Activated naive CD8-positive, alpha-beta T cell treated with anti-CD3 and anti-CD28 coated beads, Interleukin-2, amount 10 ng/mL, durations not matched to agents 7 days and 5 days (primary cell): Measurements from ENCODE around the gene SLC2A13. TPM values are rescaled to one million over a fixed set of nuclear protein-coding genes. Genes with fewer than 3 reads are reported as not detected.
"Not testable (repeated sequence)": the region's sequence is repeated elsewhere in the genome, so short reads cannot be mapped to it uniquely, and the experiment has no call there.

Experiments used
- ATAC-seq: fragments of 150-1000 bp; cut with Tn5 transposase; one replicate; pipeline ENCODE4 v1.10.0; 2021; ENCODE audit warnings: low read depth, moderate library complexity
- POLR2A ChIA-PET: fragments of 350-600 bp; sonication (Branson Sonifier 250); formaldehyde crosslinking; loops from one replicate; lab custom pipeline; 2021; ENCODE audit warnings: antibody characterized with exemption; lab: Charles Lee
- DNase-seq: peaks from one replicate; pipeline ENCODE4 v3.0.0; 2021
- H3K27ac Mint-ChIP-seq: one replicate; pipeline ENCODE4 v1.8.0; 2022; ENCODE audit warnings: mild to moderate bottlenecking, mixed read lengths
- H3K27me3 Mint-ChIP-seq: one replicate; pipeline ENCODE4 v1.8.0; 2022; ENCODE audit warnings: mild to moderate bottlenecking, moderate library complexity, mixed read lengths
- H3K36me3 Mint-ChIP-seq: one replicate; pipeline ENCODE4 v1.8.0; 2021; ENCODE audit warnings: mild to moderate bottlenecking, mixed read lengths
- H3K4me1 Mint-ChIP-seq: one replicate; pipeline ENCODE4 v1.8.0; 2021; ENCODE audit warnings: mixed read lengths
- H3K4me3 Mint-ChIP-seq: one replicate; pipeline ENCODE4 v1.8.0; 2022; ENCODE audit warnings: mild to moderate bottlenecking, moderate library complexity, mixed read lengths
- H3K9me3 Mint-ChIP-seq: one replicate; pipeline ENCODE4 v1.8.0; 2021; ENCODE audit warnings: mixed read lengths
- total RNA-seq, 2 experiments: library from RNA; stranded (reverse); gene quantifications; one replicate each; pipeline ENCODE4 v1.2.3, GENCODE V29; 2021

Gene SLC2A13
- total RNA-seq, 2 experiments from 2014 or later: 8.1 to 8.5 TPM

GRCh38 chr12:39873065-39873464, 232.8 kb downstream of the SLC2A13 start:
- Mint-ChIP-seq H3K27me3 (no peaks in the 10 kb centered on the region), H3K9me3 (peaks cover 2% of the 10 kb centered on the region), H3K36me3 (no peaks in the 10 kb centered on the region), H3K4me1 (no peaks in the 10 kb centered on the region), H3K4me3 (no peak overlapping the region), H3K27ac (no peak overlapping the region)
- DNase-seq: no peak
- POLR2A ChIA-PET: no interaction called here
- ATAC-seq: no peak

- ATAC-seq: no peak
- no peak for DNase-seq
- Mint-ChIP-seq H3K4me3 (no peak overlapping the region), H3K36me3 (no peaks in the 10 kb centered on the region), H3K27ac (no peak overlapping the region), H3K4me1 (no peaks in the 10 kb centered on the region), H3K27me3 (no peaks in the 10 kb centered on the region), H3K9me3 (peaks cover 2% of the 10 kb centered on the region)
- POLR2A ChIA-PET: no interaction called here
Observed at GRCh38 chr12:39872425-39872824, 233.5 kb downstream of the SLC2A13 start.

- Mint-ChIP-seq H3K4me3 (no peak overlapping the region), H3K9me3 (no peaks in the 10 kb centered on the region), H3K36me3 (no peaks in the 10 kb centered on the region), H3K27ac (no peak overlapping the region), H3K4me1 (no peaks in the 10 kb centered on the region), H3K27me3 (no peaks in the 10 kb centered on the region)
- POLR2A ChIA-PET: no interaction called here
- ATAC-seq: no peak
- DNase-seq: no peak
Observed at GRCh38 chr12:39868328-39868725, 237.6 kb downstream of the SLC2A13 start.

- H3K9me3 Mint-ChIP-seq: no peaks in the 10 kb centered on the region
- POLR2A ChIA-PET: no interaction called here
- DNase-seq (no peak), ATAC-seq (no peak)
- no peaks in the 10 kb centered on the region for H3K4me1 Mint-ChIP-seq
- no peak overlapping the region for H3K27ac Mint-ChIP-seq
- no peak overlapping the region for H3K4me3 Mint-ChIP-seq
- H3K36me3 Mint-ChIP-seq: no peaks in the 10 kb centered on the region
- H3K27me3 Mint-ChIP-seq: no peaks in the 10 kb centered on the region
Observed at GRCh38 chr12:39867631-39868327, 238.1 kb downstream of the SLC2A13 start.

GRCh38 chr12:39866135-39866534, 239.7 kb downstream of the SLC2A13 start:
- DNase-seq: no peak
- no peaks in the 10 kb centered on the region for H3K4me1 Mint-ChIP-seq
- ATAC-seq: no peak
- no peaks in the 10 kb centered on the region for H3K36me3 Mint-ChIP-seq
- H3K4me3 Mint-ChIP-seq: no peak overlapping the region
- POLR2A ChIA-PET: no interaction called here
- H3K27me3 Mint-ChIP-seq: no peaks in the 10 kb centered on the region
- H3K9me3 Mint-ChIP-seq: no peaks in the 10 kb centered on the region
- H3K27ac Mint-ChIP-seq: no peak overlapping the region

- no peak for ATAC-seq
- POLR2A ChIA-PET: no interaction called here
- H3K9me3 Mint-ChIP-seq: no peaks in the 10 kb centered on the region
- DNase-seq: no peak
- H3K4me3 Mint-ChIP-seq: no peak overlapping the region
- H3K36me3 Mint-ChIP-seq: no peaks in the 10 kb centered on the region
- no peaks in the 10 kb centered on the region for H3K4me1 Mint-ChIP-seq
- no peak overlapping the region for H3K27ac Mint-ChIP-seq
- H3K27me3 Mint-ChIP-seq: no peaks in the 10 kb centered on the region
Observed at GRCh38 chr12:39860695-39861094, 245.2 kb downstream of the SLC2A13 start.

GRCh38 chr12:39853003-39853402, 252.9 kb downstream of the SLC2A13 start:
- Mint-ChIP-seq H3K27me3 (no peaks in the 10 kb centered on the region), H3K4me3 (no peak overlapping the region), H3K9me3 (no peaks in the 10 kb centered on the region), H3K4me1 (no peaks in the 10 kb centered on the region), H3K27ac (no peak overlapping the region), H3K36me3 (no peaks in the 10 kb centered on the region)
- DNase-seq (no peak), ATAC-seq (no peak)
- POLR2A ChIA-PET: no interaction called here

GRCh38 chr12:39852346-39852745, 253.5 kb downstream of the SLC2A13 start:
- Mint-ChIP-seq H3K36me3 (no peaks in the 10 kb centered on the region), H3K27ac (no peak overlapping the region), H3K4me1 (no peaks in the 10 kb centered on the region), H3K4me3 (no peak overlapping the region), H3K27me3 (no peaks in the 10 kb centered on the region), H3K9me3 (no peaks in the 10 kb centered on the region)
- ATAC-seq (no peak), DNase-seq (no peak)
- POLR2A ChIA-PET: no interaction called here

GRCh38 chr12:39848218-39848617, 257.7 kb downstream of the SLC2A13 start:
- H3K9me3 Mint-ChIP-seq, H3K27me3 Mint-ChIP-seq, ATAC-seq, H3K27ac Mint-ChIP-seq, H3K4me3 Mint-ChIP-seq, H3K36me3 Mint-ChIP-seq, DNase-seq, POLR2A ChIA-PET, H3K4me1 Mint-ChIP-seq: not testable (repeated sequence)

GRCh38 chr12:39846971-39847650, 258.8 kb downstream of the SLC2A13 start:
- no peaks in the 10 kb centered on the region for H3K36me3 Mint-ChIP-seq
- no peaks in the 10 kb centered on the region for H3K4me1 Mint-ChIP-seq
- POLR2A ChIA-PET: no interaction called here
- no peak overlapping the region for H3K4me3 Mint-ChIP-seq
- H3K27ac Mint-ChIP-seq: no peak overlapping the region
- DNase-seq: no peak
- no peaks in the 10 kb centered on the region for H3K9me3 Mint-ChIP-seq
- ATAC-seq: no peak
- H3K27me3 Mint-ChIP-seq: no peaks in the 10 kb centered on the region

GRCh38 chr12:39846304-39846703, 259.6 kb downstream of the SLC2A13 start:
- Mint-ChIP-seq H3K36me3 (no peaks in the 10 kb centered on the region), H3K27ac (no peak overlapping the region), H3K27me3 (no peaks in the 10 kb centered on the region), H3K4me3 (no peak overlapping the region), H3K9me3 (no peaks in the 10 kb centered on the region), H3K4me1 (no peaks in the 10 kb centered on the region)
- DNase-seq (no peak), ATAC-seq (no peak)
- POLR2A ChIA-PET: no interaction called here

GRCh38 chr12:39840422-39840821, 265.5 kb downstream of the SLC2A13 start:
- Mint-ChIP-seq H3K4me1 (no peaks in the 10 kb centered on the region), H3K4me3 (no peak overlapping the region), H3K36me3 (no peaks in the 10 kb centered on the region), H3K9me3 (no peaks in the 10 kb centered on the region), H3K27ac (no peak overlapping the region), H3K27me3 (no peaks in the 10 kb centered on the region)
- POLR2A ChIA-PET: no interaction called here
- ATAC-seq: no peak
- DNase-seq: no peak

GRCh38 chr12:39839072-39839471, 266.8 kb downstream of the SLC2A13 start:
- Mint-ChIP-seq H3K36me3 (no peaks in the 10 kb centered on the region), H3K9me3 (no peaks in the 10 kb centered on the region), H3K27me3 (no peaks in the 10 kb centered on the region), H3K27ac (no peak overlapping the region), H3K4me1 (no peaks in the 10 kb centered on the region), H3K4me3 (no peak overlapping the region)
- DNase-seq (no peak), ATAC-seq (no peak)
- POLR2A ChIA-PET: no interaction called here
